Activated naive CD8-positive, alpha-beta T cell (primary cell): ENCODE data around the gene CD52.

Source experiments
- H3K27ac Mint-ChIP-seq: one replicate; pipeline ENCODE4 v1.8.0; 2021; ENCODE audit warnings: mixed read lengths
- H3K27me3 Mint-ChIP-seq: one replicate; pipeline ENCODE4 v1.8.0; 2021; ENCODE audit warnings: mixed read lengths
- H3K36me3 Mint-ChIP-seq: one replicate; pipeline ENCODE4 v1.8.0; 2021; ENCODE audit warnings: mixed read lengths
- H3K4me1 Mint-ChIP-seq: one replicate; pipeline ENCODE4 v1.8.0; 2021; ENCODE audit warnings: low read depth, mixed read lengths
- H3K4me3 Mint-ChIP-seq: one replicate; pipeline ENCODE4 v1.8.0; 2021; ENCODE audit warnings: mild to moderate bottlenecking, mixed read lengths
- H3K9me3 Mint-ChIP-seq: one replicate; pipeline ENCODE4 v1.8.0; 2021; ENCODE audit warnings: low read depth, mixed read lengths

Gene CD52

GRCh38 chr1:26349877-26350244 lies 32.1 kb downstream of the CD52 start:
- Mint-ChIP-seq H3K4me3 (no peak overlapping the region), H3K36me3 (no peaks in the 10 kb centered on the region), H3K27me3 (no peaks in the 10 kb centered on the region), H3K4me1 (no peaks in the 10 kb centered on the region), H3K9me3 (no peaks in the 10 kb centered on the region), H3K27ac (no peak overlapping the region)

- H3K4me1 Mint-ChIP-seq, result no peaks in the 10 kb centered on the region
- no peak overlapping the region for H3K27ac Mint-ChIP-seq
- no peaks in the 10 kb centered on the region for H3K9me3 Mint-ChIP-seq
- H3K4me3 Mint-ChIP-seq, result no peak overlapping the region
- H3K36me3 Mint-ChIP-seq, result no peaks in the 10 kb centered on the region
- no peaks in the 10 kb centered on the region for H3K27me3 Mint-ChIP-seq
These were observed 32.6 kb downstream of the CD52 start for GRCh38 chr1:26350343-26350700.

- H3K4me3 Mint-ChIP-seq, result no peak overlapping the region
- no peaks in the 10 kb centered on the region for H3K4me1 Mint-ChIP-seq
- no peak overlapping the region for H3K27ac Mint-ChIP-seq
- no peaks in the 10 kb centered on the region for H3K36me3 Mint-ChIP-seq
- no peaks in the 10 kb centered on the region for H3K9me3 Mint-ChIP-seq
- no peaks in the 10 kb centered on the region for H3K27me3 Mint-ChIP-seq
These were observed 33.2 kb downstream of the CD52 start for GRCh38 chr1:26350701-26351589.

- Mint-ChIP-seq H3K4me3 (no peak overlapping the region), H3K4me1 (no peaks in the 10 kb centered on the region), H3K27ac (no peak overlapping the region), H3K9me3 (no peaks in the 10 kb centered on the region), H3K36me3 (no peaks in the 10 kb centered on the region), H3K27me3 (no peaks in the 10 kb centered on the region)
These were observed 34.0 kb downstream of the CD52 start for GRCh38 chr1:26351590-26352337.

- Mint-ChIP-seq H3K4me3 (no peak overlapping the region), H3K4me1 (no peaks in the 10 kb centered on the region), H3K27ac (no peak overlapping the region)
These were observed 34.6 kb downstream of the CD52 start for GRCh38 chr1:26352338-26352679.

GRCh38 chr1:26353210-26353859 lies 35.6 kb downstream of the CD52 start:
- Mint-ChIP-seq H3K4me3 (no peak overlapping the region), H3K27ac (no peak overlapping the region), H3K27me3 (no peaks in the 10 kb centered on the region), H3K4me1 (peaks cover under 1% of the 10 kb centered on the region), H3K9me3 (no peaks in the 10 kb centered on the region), H3K36me3 (no peaks in the 10 kb centered on the region)

More at GRCh38 chr1:26352338-26352679, 34.6 kb downstream of the CD52 start:
- Mint-ChIP-seq H3K9me3 (no peaks in the 10 kb centered on the region), H3K36me3 (no peaks in the 10 kb centered on the region), H3K27me3 (no peaks in the 10 kb centered on the region)

- H3K9me3 Mint-ChIP-seq, result no peaks in the 10 kb centered on the region
- H3K4me3 Mint-ChIP-seq, result no peak within 1 kb of the TSS
- H3K4me1 Mint-ChIP-seq, result peaks cover 10% of the 10 kb centered on the region
- no peak within 1 kb of the TSS for H3K27ac Mint-ChIP-seq
- H3K36me3 Mint-ChIP-seq, result no peaks in the 10 kb centered on the region
- H3K27me3 Mint-ChIP-seq, result no peaks in the 10 kb centered on the region
These were observed 36.4 kb downstream of the CD52 start, which contains the start of gene CRYBG2 for GRCh38 chr1:26353976-26354820. Gene CRYBG2, minus strand, starts transcription at chr1:26354130. Its CDS starts 7,473 bp downstream, at chr1:26346657.

GRCh38 chr1:26354972-26355371 lies 37.2 kb downstream of the CD52 start:
- Mint-ChIP-seq H3K4me1 (peaks cover 14% of the 10 kb centered on the region), H3K27me3 (no peaks in the 10 kb centered on the region), H3K36me3 (no peaks in the 10 kb centered on the region), H3K9me3 (no peaks in the 10 kb centered on the region), H3K27ac (no peak overlapping the region), H3K4me3 (no peak overlapping the region)

- H3K4me1 Mint-ChIP-seq, result peaks cover 22% of the 10 kb centered on the region
- no peak overlapping the region for H3K4me3 Mint-ChIP-seq
- H3K9me3 Mint-ChIP-seq, result no peaks in the 10 kb centered on the region
- H3K36me3 Mint-ChIP-seq, result no peaks in the 10 kb centered on the region
- no peak overlapping the region for H3K27ac Mint-ChIP-seq
- H3K27me3 Mint-ChIP-seq, result peaks cover 2% of the 10 kb centered on the region
These were observed 38.3 kb downstream of the CD52 start for GRCh38 chr1:26356106-26356505.

- H3K27me3 Mint-ChIP-seq, result peaks cover 4% of the 10 kb centered on the region
- H3K27ac Mint-ChIP-seq, result no peak overlapping the region
- no peaks in the 10 kb centered on the region for H3K36me3 Mint-ChIP-seq
- no peak overlapping the region for H3K4me3 Mint-ChIP-seq
- peaks cover 24% of the 10 kb centered on the region for H3K4me1 Mint-ChIP-seq
- H3K9me3 Mint-ChIP-seq, result no peaks in the 10 kb centered on the region
These were observed 39.4 kb downstream of the CD52 start for GRCh38 chr1:26357121-26357602.

GRCh38 chr1:26358411-26359384 lies 40.9 kb downstream of the CD52 start:
- Mint-ChIP-seq H3K9me3 (no peaks in the 10 kb centered on the region), H3K27ac (peak overlapping the region; percentile 25), H3K4me3 (peak overlapping the region; percentile 72), H3K4me1 (peaks cover 35% of the 10 kb centered on the region), H3K27me3 (peaks cover 5% of the 10 kb centered on the region), H3K36me3 (no peaks in the 10 kb centered on the region)

- Mint-ChIP-seq H3K4me3 (peak overlapping the region; percentile 80), H3K36me3 (no peaks in the 10 kb centered on the region)
These were observed 42.4 kb downstream of the CD52 start for GRCh38 chr1:26359981-26360806.

More at GRCh38 chr1:26359981-26360806, 42.4 kb downstream of the CD52 start:
- peaks cover 46% of the 10 kb centered on the region for H3K4me1 Mint-ChIP-seq
- no peak overlapping the region for H3K27ac Mint-ChIP-seq
- H3K27me3 Mint-ChIP-seq, result peaks cover 5% of the 10 kb centered on the region
- no peaks in the 10 kb centered on the region for H3K9me3 Mint-ChIP-seq
